ENCODE results near the gene DYNLL1.
"Not testable (repeated sequence)": the region's sequence is repeated elsewhere in the genome, so short reads cannot be mapped to it uniquely, and the experiment has no call there.

The DYNLL1 gene

GRCh38 chr12:120474616-120474960 is 21.3 kb upstream of the DYNLL1 start:
- peak; percentile 92 for DNase-seq

GRCh38 chr12:120475643-120476042 is 20.3 kb upstream of the DYNLL1 start:
- DNase-seq, result no peak

DNA sequence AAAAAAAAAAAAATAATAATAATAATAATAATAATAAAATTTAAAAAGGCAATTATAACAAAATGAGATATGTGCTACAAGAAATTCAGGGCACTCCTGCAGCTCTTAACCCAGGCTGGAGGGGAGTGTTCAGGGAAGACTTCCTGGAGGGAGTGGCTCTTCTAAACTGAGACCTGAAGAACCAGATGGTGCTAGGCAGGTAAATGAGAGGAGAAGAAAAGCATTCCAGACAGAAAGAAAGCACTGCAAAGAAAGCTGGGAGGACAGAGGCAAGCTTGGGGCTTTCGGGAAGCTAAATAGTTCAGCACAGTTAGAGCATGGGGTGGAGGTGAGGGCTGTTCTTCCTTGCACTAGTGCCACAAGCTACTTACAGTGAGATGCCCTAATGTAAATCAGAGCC is 16.5 kb upstream of the DYNLL1 start:
- DNase-seq, result no peak

DNA sequence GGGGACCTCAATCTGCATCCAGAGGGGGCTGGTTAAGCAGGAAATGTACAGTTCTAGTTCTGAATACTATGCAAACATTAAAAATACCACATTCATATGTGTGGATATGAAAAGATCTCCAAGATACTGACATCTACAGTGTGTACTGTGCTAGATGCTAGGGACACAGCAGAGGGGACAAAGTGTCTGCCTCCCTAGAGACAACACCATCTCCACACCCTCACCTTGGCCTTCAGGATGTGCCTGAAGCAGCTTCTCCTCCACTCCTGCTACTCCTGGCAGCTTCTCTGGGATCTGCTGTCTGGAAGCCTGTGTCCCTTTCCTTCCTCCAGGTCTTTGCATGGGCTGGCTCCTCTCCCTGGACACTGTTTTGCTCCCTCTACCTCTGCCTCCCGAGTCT is 15.7 kb upstream of the DYNLL1 start:
- DNase-seq, result no peak

GRCh38 chr12:120481022-120481767 is 14.7 kb upstream of the DYNLL1 start:
- DNase-seq, result no peak

GRCh38 chr12:120483621-120484020 is 12.3 kb upstream of the DYNLL1 start:
- DNase-seq, result no peak

DNA sequence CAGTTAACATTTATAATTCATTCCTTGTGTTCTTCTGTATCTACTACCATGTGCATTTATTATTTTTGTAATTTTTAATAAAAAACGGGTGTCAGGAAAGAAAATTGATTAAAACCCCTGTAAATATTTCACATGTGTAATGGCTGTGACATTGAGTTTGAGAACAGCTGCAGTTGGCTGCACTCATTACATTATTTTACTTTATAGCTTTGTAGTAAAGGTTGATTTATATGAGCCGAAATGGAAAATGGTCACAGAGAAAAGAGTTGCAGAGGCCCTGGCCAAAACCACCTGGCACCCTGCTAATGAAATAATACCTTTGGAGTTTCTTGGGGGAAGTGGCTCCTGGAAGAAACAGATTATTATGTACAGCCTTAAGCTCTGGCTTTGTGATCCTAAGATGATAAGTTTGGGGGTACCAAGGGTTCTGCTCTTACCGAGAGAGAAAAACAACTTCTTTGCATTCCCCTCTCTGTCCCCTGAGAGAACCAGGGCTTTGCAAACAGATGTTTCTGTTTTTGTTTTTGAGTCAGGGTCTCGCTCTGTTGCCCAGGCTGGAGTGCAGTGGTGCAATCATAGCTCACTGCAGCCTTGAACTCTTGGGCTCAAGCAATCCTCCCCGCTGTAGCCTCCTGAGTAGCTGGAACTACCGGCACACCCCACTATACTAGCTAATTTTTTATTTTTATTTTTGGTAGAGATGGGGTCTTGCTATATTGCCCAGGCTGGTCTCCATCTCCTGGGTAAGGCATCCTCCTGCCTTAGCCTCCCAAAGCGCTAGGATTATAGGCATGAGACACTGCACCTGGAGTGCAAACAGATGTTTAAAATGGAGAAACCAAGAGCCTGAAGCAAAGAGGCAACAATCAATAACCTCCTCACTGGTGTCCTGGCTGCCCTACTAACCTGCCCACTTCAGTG is 9.7 kb upstream of the DYNLL1 start:
- no peak for DNase-seq

GRCh38 chr12:120487552-120487951 is 8.4 kb upstream of the DYNLL1 start:
- DNase-seq, result not testable (repeated sequence)

- no peak for DNase-seq
Measured at GRCh38 chr12:120488057-120488640, 7.8 kb upstream of the DYNLL1 start.

DNA sequence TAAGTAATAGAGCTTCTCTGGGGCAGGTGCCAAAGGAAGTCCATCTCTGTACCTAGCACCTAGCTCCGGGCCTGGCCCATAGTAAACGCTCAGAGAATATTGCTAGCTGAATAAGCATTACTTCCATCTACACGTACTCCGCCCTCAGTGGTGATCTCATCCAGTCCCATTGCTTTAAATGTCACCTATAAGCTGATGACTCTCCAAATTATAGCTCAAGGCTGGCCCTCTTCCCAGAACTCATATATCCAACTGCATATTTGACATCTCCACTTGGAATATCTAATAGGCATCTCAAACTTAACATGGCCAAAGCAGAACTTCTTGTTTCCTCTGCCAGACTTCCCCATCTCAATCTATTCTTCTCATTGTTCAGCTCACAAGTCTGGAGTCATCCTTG is 6.9 kb upstream of the DYNLL1 start:
- peak; percentile 11 for DNase-seq

DNA sequence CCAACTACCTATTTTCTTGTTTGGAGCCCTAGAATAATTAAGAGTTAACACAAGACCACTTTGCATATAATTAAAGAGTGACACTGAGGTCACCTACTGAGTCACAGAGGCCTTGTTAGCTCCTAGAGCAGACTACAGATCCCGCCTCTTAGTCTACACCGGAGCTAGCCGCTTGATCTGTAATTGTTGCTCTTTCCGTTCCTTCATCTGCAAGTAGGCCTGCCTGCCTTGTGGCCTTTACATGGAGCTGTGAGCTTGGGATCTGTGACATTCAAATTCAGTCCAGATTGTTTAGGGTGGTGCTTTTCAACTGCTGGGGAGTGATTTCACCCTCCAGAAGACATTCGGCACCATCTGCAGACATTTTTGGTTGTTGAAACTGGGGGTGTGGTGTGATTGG is 5.6 kb upstream of the DYNLL1 start:
- DNase-seq, result no peak

GRCh38 chr12:120490833-120491512 is 4.9 kb upstream of the DYNLL1 start:
- DNase-seq, result no peak

DNA sequence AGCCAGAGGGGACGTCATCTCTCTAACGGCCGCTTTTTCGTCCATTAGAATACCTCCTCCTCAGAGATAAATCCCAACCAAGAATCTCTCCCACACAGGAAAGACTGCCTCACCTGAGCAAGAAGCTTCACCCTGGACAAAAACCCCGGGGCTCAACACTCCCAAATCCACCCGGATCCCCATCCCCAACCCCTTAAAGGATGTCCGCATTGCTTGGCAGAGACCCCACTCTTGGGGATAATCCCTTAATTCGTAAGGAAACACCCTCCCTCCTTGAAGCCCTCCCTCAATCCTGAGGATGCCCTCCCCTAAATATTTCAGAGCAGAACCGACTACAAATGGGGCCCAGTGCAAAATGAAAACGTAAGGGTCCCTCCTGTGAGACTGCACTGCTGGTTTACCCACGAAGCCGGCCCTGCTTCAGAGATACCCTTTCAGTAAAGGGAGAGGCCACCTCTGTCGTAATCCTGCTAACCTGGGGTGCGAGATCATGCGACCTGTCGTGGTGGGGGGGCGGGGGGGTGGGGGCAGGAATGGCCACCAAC is 655 bp upstream of the DYNLL1 start:
- DNase-seq, result no peak

- peak; percentile 48 for DNase-seq
Measured at GRCh38 chr12:120496413-120497340, 764 bp downstream of the DYNLL1 start.

GRCh38 chr12:120497524-120498150 is 1.7 kb downstream of the DYNLL1 start:
- peak; percentile 12 for DNase-seq

GRCh38 chr12:120498870-120499515 is 3.1 kb downstream of the DYNLL1 start:
- no peak for DNase-seq

DNA sequence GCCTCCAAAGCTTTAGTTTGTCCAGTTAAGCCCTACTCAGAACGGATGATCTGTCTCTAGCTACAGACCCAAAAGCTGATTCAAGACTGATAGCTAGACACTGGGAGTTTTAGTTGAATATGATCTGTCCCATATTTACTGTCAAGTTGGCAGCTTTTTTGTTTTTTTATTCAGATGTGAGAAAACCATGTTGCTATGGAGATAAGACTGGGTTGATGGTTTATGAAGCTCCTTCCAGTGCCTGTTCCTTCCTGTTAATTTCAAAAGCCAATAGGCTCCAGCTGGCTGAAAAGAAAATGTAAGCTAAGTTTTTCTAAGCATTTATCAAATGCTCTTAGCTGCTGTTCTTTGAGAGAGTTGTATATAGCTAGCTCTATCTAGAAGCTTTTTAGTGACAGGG is 4.7 kb downstream of the DYNLL1 start:
- peak; percentile 19 for DNase-seq

DNA sequence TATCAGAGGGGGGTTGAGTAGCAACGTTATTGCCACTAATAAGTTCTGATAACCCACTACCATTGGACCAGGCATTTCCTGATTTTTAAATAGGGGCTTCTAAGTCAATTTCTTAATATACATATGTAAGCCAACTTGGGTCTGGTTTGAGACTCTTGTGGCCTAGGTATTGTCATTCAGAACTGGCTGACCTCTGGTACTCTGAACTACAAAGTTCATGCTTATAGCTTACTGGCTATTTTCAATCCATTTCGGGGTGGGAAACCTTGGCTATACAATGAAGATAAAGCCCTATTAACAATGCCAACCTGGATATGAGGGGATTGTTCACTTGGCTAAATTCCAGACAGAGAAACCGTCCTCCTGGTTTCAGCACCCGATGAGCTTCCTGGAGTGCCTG is 8.7 kb downstream of the DYNLL1 start:
- DNase-seq, result no peak

DNA sequence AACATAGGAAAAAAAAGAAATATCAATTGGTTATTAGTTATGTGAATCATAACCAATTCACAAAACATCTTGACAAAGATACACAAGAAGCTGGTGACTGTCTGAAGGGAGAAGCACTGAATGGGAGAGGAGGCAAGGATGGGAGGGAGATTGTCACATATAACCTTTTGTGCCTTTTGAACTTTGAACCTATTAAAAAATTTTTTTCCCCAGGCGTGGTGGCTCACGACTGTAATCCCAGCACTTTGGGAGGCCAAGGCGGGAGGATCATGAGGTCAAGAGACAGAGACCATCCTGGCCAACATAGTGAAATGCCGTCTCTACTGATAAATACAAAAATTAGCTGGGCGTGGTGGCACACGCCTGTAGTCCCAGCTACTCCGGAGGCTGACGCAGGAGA is 12.6 kb downstream of the DYNLL1 start:
- DNase-seq, result no peak

DNA sequence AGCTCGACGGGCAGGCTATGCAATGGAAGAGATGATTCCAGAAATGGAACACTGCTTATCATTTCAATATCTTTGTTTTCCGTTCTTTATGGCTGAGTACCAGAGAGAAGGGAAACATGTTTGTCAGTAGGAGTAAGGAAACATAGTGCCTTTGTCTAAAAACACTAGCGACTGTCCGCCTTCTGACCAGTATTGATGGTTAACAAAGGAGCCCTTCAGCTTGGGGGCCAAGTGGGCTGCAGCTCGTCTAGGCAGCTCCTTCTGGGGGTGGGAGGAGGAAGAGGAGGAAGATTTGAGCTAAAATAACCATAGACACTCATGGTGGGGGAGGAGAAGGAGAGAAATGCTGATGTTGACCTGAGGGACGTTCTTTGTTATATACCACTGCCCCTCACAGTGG is 18.1 kb downstream of the DYNLL1 start:
- no peak for DNase-seq

- DNase-seq, result no peak
Measured at GRCh38 chr12:120515496-120515895, 19.6 kb downstream of the DYNLL1 start.

Measured in fibroblast of skin of back (primary cell).